NCI-H2196 treated with DMSO at 0.1 percent for 48 hours (cell line): ENCODE results near the gene FAM185A.
"Not testable (repeated sequence)": the region's sequence is repeated elsewhere in the genome, so short reads cannot be mapped to it uniquely, and the experiment has no call there.

Source experiments
- DNase-seq: peaks from one replicate; lab custom pipeline; 2025; ENCODE audit not compliant: unreplicated experiment; lab: John Stamatoyannopoulos, UW

The FAM185A gene

DNA sequence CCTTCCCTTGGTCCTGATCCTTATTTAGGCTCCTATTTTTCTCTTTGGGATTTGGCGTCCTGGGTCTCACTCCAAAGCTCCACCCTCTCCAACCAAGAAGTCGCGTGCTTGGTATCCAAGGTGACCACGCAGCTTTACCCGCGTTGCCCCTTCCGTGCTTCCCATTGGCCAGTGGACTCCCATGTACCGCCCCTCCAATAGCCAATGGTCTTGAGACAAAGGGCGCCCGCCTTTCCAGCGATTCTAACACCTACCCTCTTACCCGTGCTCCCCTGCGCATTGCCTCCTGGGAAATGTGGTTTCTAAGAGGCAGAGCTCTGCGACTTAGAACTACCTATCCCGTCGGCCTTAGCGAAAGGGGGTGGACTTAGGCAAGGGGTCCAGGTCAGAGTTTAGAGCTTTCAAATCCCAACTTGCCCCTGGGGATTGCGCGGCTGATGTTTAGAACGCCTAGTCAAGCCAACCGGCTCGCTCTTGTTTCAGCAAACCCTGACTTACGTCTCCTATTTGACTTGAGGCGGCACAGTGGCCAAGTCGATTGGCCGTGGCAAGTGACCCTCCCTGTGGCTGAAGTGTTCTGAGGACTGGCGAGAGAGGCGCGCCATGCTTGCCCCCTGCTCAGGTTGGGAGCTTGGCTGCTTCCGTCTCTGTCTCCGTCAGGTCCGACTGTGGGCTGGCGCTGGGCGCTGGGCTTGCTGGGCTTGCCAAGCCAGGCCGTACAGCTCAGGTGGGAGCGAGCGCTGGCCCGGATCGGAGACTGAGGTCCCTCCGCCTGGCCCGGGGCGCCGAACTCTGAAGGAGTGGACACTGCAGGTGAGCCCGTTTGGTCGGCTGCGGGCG, at the start of gene FAM185A:
TSS of gene FAM185A (plus strand) at position 395 of the 840 bp plus-strand sequence. CDS start at position 604, 209 bp downstream.
- DNase-seq = peak; percentile 99

DNA sequence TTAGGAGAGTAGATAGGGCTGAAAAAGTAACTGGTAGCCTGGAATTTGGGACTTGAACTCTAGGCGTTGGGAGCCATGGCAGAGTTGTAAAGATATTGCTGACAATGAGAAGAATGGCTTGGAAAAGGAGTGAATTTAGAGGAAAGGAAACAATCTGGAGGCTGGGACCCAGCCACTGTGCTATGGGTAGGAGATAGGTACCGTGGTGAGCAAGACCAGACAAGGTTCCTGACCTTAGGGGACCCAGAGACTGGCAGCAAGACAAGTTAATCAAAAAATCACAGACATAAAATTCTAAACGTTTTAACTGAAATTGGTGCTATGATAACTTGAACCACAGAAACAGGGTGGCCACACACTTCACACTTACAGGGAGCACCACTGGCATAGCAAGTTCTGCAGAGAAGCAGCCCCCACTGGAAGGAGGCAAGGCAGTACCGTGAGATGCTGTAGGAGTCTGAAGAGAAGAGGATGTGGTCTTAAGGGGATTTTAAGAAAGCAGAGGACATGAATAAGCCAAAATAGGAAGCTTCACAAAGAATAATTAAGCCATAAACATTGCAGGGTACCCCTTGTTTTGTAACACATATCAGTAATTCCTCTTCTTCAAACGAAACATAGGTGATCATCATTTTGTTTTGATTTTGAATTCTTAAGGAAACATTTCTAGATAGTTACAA, 35.6 kb upstream of the FAM185A start:
- DNase-seq = not testable (repeated sequence)

- DNase-seq = not testable (repeated sequence)
Observed at GRCh38 chr7:102713691-102714080, 35.1 kb upstream of the FAM185A start.

DNA sequence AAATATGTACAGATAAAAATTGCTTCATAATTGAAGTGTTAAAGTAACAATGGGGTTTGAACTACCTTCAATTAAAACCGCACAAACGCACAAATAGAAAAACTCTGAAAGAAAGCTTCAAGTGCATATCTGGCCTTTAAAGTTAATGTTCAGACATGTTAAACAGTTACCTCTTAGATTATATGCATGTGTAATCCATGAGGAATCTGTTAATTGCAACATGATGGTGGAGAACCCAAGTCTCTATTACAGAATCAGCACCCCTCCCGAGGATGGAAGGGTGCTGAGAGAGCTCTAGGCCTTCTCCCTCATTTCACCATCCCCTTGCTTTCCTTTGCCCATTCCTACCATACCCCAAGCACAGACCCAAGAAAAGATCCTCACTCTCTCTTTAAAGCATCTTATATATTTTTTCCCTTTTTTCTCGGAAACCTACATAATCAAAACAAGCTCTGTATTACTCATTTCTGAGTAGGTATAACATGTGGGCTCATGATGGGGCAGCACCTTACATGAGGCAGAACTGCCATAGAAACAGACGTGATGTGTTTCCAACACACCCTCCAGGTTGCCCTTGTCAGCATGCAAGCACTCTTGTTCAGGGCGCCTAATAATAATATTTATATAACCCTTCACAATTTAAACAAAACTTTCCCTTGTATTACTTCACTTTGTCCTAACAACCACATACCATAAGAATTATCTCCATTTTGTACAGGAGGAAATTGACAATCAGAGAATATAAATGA, 33.9 kb upstream of the FAM185A start:
- DNase-seq = not testable (repeated sequence)

DNA sequence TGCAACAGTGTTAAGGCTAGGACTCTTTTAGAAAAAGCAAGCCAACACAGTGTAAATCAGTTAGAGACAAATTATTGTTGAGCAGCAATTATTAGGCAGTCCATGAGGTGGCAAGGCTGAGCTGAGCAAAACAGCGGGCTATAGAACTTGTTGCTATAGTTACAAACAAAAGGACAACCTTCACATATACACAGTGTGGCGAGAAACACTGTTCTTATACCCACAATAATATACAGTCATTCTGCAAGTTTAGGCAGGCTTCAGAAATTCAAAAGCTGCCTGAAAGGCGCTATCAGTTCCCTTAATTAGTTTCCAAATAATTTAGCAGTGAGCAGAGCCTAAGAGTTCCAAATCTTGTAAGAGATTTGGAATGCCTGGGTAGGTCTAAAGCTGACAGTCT, 33.1 kb upstream of the FAM185A start:
- not testable (repeated sequence) for DNase-seq

DNA sequence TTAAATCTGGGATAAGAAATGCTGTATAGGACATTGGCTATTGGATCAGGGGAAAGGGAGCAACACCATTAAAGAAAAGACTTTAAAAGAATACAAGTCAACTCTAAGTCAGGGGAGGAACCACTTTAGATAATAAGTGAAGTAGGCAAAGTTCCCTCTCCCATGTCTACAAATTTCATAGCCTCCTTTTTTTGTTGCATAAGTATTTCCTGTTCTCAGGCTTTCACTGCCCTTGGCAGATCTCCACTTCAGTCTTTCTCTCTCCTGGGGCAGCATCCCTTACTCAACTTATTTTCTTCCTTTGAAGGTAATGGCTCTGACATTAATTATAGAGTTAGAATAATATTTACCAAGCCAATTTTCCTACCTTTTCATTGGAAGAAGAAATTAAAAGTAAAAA, 30.3 kb upstream of the FAM185A start:
- DNase-seq = not testable (repeated sequence)

DNA sequence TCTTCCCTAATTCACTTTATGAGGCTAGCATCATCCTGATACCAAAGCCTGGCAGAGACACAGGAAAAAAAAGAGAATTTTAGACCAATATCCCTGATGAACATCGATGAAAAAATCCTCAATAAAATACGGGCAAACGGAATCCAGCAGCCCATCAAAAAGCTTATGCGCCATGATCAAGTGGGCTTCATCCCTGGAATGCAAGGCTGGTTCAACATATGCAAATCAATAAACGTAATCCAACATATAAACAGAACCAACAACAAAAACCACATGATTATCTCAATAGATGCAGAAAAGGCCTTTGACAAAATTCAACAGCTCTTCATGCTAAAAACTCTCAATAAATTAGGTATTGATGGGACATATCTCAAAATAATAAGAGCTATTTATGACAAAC, 22.6 kb upstream of the FAM185A start:
- not testable (repeated sequence) for DNase-seq

DNA sequence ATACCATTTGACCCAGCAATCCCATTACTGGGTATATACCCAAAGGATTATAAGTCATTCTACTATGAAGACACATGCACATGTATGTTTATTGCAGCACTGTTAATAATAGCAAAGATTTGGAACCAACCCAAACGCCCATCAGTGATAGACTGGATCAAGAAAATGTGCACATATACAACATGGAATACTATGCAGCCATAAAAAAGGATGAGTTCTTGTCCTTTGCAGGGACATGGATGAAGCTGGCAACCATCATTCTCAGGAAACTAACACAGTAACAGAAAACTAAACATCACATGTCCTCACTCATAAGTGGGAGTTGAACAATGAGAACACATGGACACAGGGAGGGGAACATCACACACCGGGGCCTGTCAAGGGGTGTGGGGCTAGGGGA, 19.1 kb upstream of the FAM185A start:
- DNase-seq = not testable (repeated sequence)

- DNase-seq = not testable (repeated sequence)
Observed at GRCh38 chr7:102730431-102730830, 18.4 kb upstream of the FAM185A start.

DNA sequence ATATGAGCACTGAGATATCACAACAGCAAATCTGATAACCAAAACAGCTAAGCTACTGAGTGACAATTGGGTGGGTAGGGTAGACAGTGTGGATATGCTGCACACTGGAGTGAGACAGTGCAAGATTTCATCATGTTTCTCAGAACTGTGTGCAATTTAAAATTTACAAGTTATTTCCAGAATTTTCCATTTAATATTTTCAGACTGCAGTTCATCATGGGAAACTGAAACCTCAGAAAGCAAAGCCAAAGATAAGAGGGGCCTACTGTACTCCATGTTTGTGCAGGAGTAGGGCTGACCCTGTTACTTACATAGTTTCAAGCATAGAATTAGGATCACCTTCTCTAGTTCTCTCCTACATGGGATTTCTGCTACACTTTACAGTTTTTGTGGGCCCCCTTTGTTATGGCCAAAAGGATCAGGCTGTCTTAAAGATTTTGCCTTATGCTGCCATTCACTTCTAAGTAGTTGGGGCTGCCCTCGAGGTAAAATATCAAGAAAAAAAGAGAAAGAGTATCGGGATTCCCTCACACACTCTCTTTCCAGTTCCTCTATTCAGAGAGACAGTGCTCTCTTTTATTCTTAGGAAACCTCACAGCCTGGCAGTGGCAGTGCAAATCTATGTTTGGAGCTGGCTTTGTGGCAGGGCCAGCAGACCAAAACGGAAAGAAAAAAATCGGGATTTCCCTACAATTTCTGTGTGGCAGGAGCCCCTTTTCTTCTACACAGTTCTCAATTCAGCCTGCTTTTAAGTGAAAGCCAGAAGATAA, 6.6 kb upstream of the FAM185A start:
- not testable (repeated sequence) for DNase-seq

- DNase-seq = not testable (repeated sequence)
Observed at GRCh38 chr7:102743861-102744260, 4.9 kb upstream of the FAM185A start.

DNA sequence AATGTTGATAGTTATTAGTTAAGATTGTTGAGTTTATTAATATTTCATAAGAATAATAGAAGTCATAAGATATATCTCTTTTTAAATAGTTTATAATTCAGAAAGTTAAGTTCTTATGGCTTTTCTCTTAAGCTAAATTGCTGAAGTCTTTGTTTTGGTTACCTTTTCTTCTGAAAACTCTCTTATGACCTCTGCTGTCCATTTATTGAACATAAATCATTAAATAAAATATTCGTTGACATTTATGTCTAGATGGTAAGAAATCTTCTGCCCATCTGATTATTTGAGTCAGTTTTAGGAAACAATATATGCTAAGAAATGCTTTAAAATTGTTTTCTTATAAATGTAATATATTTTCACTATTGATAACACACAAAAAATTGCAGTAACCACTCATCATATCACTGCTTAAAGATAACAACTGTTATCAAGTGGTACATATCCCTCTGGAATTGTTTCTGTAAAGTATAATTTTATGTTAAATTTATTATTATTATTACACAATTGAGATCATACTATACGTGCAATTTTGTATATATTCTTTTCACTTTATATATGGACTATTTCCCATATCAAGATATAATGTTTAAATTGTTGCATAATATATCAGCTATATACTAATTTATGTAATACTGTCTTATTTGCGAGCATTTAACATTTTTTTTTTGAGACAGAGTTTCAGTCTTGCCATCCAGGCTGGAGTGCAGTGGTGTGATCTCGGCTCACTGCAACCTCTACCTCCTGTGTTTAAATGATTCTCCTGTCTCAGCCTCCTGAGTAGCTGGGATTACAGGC, 3.1 kb upstream of the FAM185A start:
- DNase-seq = peak; percentile 5

GRCh38 chr7:102749445-102749786, 617 bp downstream of the FAM185A start:
- not testable (repeated sequence) for DNase-seq

DNA sequence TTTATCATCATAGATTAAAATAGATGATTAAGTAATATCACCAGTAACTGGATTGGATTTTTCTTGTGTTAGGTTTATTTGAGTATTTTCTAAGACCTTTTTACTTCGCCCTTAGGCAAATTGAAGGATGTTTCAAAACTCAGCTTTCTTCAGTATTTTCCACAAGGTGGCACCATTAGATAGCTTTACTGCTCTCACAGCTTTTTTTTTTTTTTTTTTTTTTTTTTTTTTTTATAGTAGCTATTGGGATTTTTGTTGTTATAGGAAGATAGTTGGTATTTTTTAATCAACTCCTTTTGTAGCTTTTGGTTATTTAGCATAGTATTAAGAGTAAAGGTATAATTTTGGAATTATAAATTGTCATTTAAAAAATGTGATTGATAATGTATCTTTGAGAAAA, 9.4 kb downstream of the FAM185A start:
- not testable (repeated sequence) for DNase-seq

- DNase-seq = not testable (repeated sequence)
Observed at GRCh38 chr7:102759934-102760333, 11.1 kb downstream of the FAM185A start.

DNA sequence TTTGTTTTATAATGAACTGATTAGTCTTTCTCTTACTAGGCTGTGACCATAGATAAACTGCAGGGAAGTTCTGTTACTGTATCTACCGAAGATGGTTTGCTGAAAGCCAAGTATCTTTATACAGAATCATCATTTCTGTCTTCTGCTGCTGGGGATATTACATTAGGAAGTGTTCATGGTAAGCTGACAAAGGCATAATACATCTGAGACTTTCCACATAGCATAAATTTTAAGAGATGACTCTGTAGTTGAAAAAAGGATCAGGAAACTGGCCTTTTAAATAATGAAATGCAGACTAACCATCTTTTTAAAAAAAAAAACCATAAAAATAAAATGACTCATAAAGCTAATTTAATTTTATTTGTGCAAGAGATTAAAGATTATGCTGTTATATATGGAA, 12.4 kb downstream of the FAM185A start:
- not testable (repeated sequence) for DNase-seq

DNA sequence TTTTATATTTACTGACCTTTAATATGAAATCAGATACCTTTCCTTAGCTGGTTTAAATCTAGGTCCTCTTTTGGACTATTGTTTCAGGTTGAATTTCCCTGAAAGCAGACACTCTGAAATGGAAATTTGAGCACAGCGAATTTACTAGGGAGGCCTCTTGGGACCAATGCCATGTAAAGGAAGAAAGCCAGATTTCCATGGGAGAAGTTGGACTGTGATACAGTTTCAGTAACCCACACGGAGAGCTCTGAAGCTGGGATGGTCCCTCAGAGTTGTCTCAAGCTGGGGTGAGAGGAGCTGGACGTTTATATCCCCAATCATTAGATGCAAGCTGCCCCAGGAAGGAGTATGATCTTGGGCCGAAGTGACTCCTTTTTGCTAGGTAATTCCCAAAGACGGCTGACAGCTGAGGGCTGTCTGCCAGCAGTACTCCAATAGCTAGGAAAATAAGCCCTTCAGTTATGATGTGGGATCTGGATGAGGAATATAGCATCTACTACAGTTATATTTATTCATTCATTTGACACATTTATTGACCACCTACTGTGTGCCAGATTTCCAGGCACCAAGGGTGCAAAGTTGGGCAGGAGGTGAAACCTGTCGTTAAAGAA, 14.6 kb downstream of the FAM185A start:
- DNase-seq = not testable (repeated sequence)

- not testable (repeated sequence) for DNase-seq
Observed at GRCh38 chr7:102769657-102770192, 20.9 kb downstream of the FAM185A start.

GRCh38 chr7:102770467-102770866, 21.7 kb downstream of the FAM185A start:
- DNase-seq = not testable (repeated sequence)
